NCI-H1105 treated with DMSO at 0.1 percent for 48 hours (cell line): ENCODE results near the gene KNDC1.

Experiments
- DNase-seq: peaks from one replicate; lab custom pipeline; 2025; lab: John Stamatoyannopoulos, UW

Gene KNDC1

GRCh38 chr10:133242611-133243356 lies 82.8 kb downstream of the KNDC1 start:
- no peak for DNase-seq

GRCh38 chr10:133243593-133243992 lies 83.6 kb downstream of the KNDC1 start:
- DNase-seq: no peak

DNA sequence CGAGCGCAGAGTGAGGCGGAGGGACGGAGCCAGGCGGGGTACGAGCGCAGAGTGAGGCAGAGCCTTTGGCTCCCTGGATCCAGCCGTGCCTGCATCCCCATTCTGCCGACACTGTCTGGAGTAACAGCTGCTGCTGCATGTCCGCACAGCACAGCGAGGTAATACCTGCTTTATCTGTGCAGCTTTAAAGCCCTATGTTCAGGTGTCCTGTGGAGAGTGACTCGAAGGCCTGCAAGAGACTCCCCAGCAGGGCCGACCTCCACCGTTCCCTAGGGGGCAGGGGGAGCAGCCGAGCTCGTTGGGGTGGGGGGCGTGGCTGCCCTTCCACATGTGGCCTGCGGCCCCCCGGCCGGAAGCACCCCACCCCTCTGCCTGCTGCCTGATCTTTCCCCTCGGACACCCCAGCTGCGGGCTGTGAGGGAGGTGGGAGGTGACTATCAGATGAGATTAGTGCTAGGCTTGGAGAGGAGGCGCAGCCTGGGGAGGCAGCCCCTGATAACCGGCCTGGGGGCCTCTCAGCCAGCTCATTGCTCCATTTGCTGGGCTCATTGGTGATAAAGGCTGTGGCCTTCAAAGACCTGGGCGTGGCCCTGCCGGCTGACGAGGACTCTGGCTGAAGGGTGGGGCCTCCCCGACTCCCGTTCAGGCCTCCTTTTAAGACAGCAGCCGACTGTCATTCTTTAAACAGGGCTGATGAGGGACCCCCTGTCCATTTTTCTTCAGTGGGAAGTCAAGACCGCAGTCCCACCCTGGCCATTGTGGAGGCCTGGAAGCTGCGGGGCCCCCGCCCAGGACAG lies 85.6 kb downstream of the KNDC1 start:
- no peak for DNase-seq

DNA sequence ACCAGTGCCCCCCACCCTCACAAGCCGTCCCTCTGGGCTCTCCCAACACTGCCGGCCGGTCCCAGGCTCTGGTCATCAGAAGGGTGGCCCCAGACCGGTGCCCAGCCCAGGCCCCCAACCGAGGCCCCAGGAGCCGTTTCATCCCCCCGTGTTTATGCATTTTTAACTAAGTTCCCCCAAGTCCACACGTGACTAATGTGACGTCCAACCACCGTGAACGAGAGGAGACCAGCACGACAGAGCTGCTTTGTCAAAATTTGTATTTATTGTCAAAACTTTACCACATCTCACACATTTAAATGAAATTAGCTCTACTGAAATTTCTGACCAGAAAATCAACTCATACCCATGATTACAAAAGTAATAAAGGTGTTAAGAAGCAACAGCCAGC lies 86.2 kb downstream of the KNDC1 start:
- no peak for DNase-seq

GRCh38 chr10:133247681-133248333 lies 87.8 kb downstream of the KNDC1 start:
- no peak for DNase-seq

DNA sequence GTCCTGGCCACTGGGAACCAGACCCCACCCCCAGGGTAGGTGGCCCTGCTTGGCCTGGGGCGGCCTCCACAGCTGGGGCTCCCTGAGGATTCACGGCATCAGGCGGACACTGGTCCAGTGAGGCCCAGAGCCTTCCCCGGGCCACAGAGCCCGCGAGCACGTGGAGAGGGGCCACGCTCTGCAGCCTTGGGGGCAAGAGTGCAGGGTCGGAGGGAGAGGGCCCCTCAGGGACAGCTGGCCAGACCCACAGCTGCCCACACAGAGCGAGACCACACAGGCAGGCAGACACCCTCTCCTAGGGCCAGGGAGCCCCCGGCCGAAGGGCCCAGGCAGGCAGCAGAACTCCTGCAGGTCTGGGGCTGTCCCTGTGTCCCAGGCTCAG lies 88.3 kb downstream of the KNDC1 start:
- DNase-seq: no peak

DNA sequence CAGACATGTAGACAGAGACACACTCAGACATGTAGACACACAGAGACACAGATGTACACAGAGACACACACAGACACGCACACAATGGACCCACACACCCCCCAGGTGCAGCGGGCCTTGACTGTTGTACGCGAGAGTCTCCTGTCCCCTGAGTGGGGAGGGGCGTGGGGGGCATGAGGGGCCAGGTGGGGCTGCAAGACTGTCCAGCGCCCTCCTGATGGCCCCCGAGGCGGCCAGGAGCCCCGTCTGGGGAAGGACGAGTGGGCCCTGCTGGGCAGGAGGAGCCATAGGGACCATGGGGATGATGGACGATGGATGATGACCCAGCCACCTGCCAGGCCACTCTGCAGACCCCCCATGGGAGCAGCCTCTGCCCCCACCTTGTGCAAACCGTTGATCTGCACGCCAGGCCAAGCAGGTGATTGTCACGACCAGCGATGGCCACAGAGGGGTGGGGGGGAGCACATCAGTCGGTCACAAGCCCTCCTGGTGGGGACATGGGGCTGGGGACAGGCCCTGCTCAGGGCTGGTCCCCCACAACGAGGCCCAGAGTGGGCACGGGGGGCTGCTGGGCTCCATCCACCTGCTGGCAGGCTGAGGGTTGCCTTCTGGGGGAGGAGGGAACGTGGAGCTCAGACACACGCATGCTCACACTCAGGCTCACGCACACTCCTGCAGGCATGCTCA lies 89.2 kb downstream of the KNDC1 start:
- DNase-seq: no peak

DNA sequence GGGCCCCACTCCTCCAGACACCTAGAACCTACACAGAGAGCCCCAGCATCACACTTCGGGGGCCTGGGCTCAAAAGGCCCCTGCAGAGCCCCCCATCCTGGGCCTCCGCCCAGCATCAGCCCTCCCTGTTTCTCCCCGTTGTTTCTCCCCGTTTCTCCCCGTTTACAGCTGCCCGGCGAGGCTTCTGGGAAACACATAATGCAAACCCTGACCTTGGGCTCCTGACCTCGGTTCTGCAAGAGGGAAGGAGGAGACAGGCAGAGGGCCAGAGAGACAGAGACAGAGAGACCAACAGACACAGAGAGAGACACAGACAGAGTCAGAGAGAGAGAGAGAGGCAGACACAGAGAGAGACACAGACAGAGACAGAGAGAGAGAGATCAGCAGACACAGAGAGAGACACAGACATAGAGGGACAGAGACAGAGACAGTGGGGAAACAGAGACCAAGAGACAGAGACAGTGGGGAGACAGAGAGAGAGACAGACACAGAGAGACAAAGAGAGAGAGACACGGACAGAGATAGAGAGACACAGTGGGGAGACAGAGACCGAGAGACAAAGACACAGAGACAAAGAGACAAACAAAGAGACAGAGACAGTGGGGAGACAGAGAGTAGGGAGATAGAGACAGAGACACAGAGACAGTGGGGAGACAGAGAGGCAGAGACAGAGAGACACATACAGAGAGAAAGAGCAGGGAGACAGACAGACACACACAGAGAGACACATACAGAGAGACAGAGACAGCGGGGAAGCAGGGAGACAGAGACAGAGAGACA lies 90.1 kb downstream of the KNDC1 start:
- no peak for DNase-seq

DNA sequence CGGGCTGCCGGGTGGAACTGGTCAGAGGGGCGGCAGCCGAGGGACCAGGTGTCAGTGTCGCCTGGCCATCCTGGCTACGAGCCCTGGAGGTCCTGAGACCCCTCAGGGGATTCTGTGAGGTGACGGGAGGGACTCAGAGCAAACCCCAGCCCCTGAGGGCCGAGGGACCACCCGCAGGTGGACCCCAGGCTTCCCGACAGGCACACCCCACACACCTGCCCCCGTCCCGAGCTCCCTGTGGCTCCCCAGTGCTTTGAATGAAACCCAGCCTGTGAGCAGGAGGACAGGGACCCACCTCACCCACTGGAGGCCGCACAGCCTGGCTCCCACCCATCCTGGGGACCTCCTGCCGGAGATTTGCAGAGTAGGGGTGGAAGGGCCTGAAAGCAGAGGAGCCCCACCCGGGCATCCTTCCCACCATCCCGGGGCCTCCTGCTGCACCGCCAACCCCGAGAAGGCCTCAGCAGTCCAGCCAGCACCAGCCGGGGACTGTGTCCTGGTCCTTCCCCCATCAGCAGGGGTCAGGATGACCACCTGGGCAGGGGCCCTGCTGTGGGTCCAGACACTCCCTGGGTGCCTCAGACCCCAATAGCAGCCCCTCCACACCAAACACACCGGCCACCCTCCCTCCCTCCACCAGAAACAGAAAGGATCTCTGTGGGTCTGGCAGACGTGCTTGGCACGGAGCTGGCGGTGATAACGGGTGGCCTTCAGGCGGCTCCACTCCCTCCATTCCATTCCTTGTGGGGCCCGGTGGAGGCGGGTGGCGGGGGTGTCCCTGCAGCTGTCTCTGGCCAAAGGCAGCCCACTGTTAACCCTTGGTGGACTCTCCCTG lies 91.6 kb downstream of the KNDC1 start:
- no peak for DNase-seq

DNA sequence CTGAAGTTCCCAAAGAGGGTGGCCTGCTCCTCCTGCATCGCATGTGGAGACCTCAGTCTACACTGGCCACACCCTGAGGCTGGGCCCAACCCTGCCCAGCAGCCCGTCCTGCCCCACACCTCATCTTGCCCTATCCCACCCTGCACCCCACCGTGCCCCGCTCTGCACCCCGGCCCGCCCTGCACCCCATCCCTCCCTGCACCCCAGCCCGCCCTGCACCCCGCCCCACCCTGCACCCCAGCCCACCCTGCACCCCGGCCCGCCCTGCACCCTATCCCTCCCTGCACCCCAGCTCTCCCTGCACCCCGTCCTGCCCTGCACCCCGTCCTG lies 92.2 kb downstream of the KNDC1 start:
- DNase-seq: no peak

- no peak for DNase-seq
Observed at GRCh38 chr10:133253361-133253955, 93.4 kb downstream of the KNDC1 start.

DNA sequence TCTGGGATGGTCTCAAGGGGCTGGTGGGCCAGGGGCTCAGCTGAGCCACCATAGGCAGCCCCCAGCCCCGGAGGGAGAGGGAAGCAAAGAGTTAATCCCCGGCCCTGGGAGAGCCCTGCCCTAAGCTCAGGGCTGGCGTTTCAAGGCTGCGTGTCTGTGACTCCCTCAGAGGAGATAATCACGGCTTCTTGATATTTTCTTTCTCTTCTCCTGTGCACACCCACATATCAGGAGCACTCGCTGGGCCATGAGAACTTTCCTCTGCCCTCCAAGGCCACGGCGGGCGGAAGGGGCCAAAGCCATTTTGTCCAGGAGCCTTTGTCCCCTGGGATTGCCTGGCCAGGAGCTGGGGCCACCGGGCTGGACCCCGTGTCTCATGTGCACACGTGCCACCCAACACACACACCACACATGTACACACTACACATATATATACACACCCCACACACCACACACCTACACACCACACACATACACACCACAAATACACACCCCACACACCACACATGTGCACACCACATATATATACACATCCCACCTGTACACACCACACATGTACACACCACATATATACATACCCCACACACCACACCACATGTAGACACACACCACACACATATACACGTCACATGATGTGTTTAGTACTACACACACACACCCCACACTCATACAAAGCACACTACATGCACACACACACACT lies 94.6 kb downstream of the KNDC1 start:
- DNase-seq: no peak

- DNase-seq: no peak
Observed at GRCh38 chr10:133255323-133255722, 95.3 kb downstream of the KNDC1 start.

- DNase-seq: no peak
Observed at GRCh38 chr10:133257489-133258065, 97.6 kb downstream of the KNDC1 start.

DNA sequence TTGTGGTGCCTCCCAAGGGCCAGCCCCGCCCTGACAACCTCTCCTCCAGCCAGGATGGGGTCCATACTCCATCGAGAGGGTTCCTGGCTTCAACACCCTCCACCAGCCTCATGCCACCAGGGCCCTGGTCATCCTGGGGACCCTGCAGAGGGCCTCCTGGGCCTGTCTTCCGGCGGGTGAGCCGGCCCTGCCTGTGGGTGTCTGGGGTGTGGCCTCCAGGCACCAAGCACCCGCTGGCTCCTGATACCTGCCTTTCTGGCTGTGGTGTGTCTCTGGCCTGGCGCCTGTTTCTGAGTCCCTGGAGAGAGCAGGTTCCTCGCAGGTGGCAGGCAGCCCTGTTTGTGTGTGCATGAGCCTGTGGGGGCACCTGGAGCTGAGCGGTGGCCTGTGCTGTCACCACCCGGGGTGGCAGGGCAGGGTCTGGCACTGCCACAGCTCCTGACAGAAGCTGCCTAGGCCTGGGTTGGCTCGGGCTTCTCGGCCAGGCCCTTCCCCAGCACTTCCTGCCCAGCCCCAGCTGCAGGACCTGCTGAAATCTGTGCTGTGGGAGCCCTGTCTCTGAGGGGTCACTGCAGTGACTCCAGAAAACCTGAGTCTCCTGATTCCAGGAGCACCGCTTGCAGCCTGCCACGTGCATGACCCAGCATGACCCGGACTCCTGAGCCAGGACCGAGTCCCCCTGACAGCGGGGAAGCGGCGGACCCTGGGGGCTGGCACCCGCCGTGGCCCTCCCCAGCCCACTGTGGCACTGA lies 98.2 kb downstream of the KNDC1 start:
- no peak for DNase-seq

GRCh38 chr10:133258818-133259601 lies 99.0 kb downstream of the KNDC1 start:
- no peak for DNase-seq

DNA sequence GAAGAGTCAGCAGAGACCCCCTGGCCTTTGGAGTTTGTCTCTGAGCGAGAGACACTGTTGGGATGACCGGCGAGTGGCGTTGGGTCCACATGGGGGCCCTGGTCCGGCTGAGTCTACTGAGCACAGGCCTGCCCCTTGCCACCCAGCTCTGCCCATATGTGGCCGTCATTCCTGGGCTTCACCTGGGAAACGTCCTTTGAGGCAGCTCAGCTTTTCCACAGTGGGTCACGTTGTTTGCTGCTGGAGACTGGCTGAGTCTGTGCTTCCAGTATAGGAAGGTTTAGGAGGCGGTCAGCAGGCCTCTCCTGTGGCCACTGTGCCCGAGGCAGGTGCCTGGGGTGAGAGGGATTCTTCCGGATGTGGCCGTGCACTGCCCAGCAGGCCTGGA lies 99.6 kb downstream of the KNDC1 start:
- no peak for DNase-seq
